Cardiac muscle cell (in vitro differentiated cells and primary cell): ENCODE results near the gene MYOM3. TPM values are rescaled to one million over a fixed set of nuclear protein-coding genes. Genes with fewer than 3 reads are reported as not detected.
"Not testable (repeated sequence)": the region's sequence is repeated elsewhere in the genome, so short reads cannot be mapped to it uniquely, and the experiment has no call there.

ENCODE experiments used
- DNase-seq, 2 donors: peaks; one replicate each; pipeline versions ENCODE4 v3.0.0 to v3.0.0-alpha.2; 2010 to 2017; ENCODE audit warnings: low read depth in 1 of 2, low spot score in 1 of 2
- H3K27ac ChIP-seq: fragments of 200-600 bp; sonication (generic); 2 replicates; pipeline ENCODE4 v1.5.1; 2016
- H3K27me3 ChIP-seq: fragments of 200-600 bp; sonication (generic); 2 replicates; pipeline ENCODE4 v1.6.0; 2016; ENCODE audit warnings: control low read depth
- H3K36me3 ChIP-seq: fragments of 200-600 bp; sonication (generic); 2 replicates; pipeline ENCODE4 v1.5.1; 2016; ENCODE audit warnings: control low read depth
- H3K4me1 ChIP-seq: fragments of 200-600 bp; sonication (generic); 2 replicates; pipeline ENCODE4 v1.8.1; 2017; ENCODE audit warnings: low read depth, mild to moderate bottlenecking, mixed run types
- H3K4me3 ChIP-seq: fragments of 200-600 bp; sonication (generic); 2 replicates; pipeline ENCODE4 v1.5.1; 2016; ENCODE audit warnings: mild to moderate bottlenecking
- H3K9me3 ChIP-seq: fragments of 200-600 bp; sonication (generic); 2 replicates; pipeline ENCODE4 v1.5.1; 2017; ENCODE audit warnings: low read depth, mild to moderate bottlenecking, control low read depth
- polyA plus RNA-seq: library from polyadenylated mRNA; unstranded; fragments of >200 nt; fragmentation: Nextera tagmentation; extraction: Ambion mirVana; gene quantifications from 2 replicates; pipeline ENCODE4 v1.2.1, GENCODE V29; 2016
- total RNA-seq: library from RNA; depleted of rRNA; stranded (reverse); fragments of >200 nt; gene quantifications from 2 replicates; pipeline ENCODE4 v1.2.3, GENCODE V29; 2016
- TF ChIP-seq, protein P1 (sequence below): IDR thresholded peaks from 2 replicates; pipeline ENCODE4 v1.5.1; 2012; ENCODE audit warnings: low read depth, mild to moderate bottlenecking, low read length

Gene MYOM3
- total and polyA plus RNA-seq, 2 experiments from 2014 or later, result 0.71 TPM; not detected in 1

DNA sequence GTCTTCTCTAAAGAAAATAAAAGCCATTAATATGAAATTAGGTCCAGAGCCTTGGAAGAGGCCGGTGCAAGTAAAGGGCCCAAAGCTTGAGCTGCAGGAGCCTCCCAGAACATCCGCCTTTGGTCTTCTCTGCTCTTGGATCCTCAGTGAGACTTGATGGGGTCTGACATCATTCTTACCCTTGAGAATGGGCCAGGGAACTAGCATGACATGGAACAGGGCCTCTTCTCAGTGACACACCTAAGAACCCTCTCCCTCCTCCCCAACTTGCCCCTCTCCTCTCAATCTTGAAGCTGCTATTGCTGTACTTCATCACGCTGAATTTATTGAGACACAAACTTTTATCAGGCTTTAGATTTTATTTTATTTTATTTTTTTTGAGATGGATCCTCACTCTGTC, 91.5 kb downstream of the MYOM3 start:
- Histone ChIP-seq H3K4me1 (peaks cover 45% of the 10 kb centered on the region), H3K27me3 (no peaks in the 10 kb centered on the region), H3K36me3 (no peaks in the 10 kb centered on the region), H3K9me3 (no peaks in the 10 kb centered on the region), H3K4me3 (no peak overlapping the region), H3K27ac (peak overlapping the region; percentile 99)
- DNase-seq, result no peak
- TF ChIP-seq, protein P1, sequence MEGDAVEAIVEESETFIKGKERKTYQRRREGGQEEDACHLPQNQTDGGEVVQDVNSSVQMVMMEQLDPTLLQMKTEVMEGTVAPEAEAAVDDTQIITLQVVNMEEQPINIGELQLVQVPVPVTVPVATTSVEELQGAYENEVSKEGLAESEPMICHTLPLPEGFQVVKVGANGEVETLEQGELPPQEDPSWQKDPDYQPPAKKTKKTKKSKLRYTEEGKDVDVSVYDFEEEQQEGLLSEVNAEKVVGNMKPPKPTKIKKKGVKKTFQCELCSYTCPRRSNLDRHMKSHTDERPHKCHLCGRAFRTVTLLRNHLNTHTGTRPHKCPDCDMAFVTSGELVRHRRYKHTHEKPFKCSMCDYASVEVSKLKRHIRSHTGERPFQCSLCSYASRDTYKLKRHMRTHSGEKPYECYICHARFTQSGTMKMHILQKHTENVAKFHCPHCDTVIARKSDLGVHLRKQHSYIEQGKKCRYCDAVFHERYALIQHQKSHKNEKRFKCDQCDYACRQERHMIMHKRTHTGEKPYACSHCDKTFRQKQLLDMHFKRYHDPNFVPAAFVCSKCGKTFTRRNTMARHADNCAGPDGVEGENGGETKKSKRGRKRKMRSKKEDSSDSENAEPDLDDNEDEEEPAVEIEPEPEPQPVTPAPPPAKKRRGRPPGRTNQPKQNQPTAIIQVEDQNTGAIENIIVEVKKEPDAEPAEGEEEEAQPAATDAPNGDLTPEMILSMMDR, result no peak

DNA sequence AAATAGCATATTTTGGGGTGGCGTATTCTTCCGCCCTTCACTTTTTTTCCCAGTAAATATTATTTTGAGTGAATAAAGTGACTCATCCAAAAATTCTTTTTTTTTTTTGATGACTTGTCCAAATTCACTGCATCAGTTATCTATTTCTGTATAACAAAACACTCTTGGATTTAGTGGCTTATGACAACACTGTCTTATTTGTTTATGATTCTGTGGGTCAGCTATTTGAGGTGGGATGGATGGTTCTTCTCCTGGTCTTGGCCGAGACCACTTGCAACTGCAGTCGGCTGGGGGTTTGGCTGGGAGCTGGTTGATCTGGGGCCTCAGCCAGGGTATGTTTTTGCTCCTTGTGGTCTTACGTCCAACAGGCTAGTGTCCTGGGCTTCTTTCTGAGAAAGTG, 91.9 kb downstream of the MYOM3 start:
- H3K4me3 ChIP-seq, result no peak overlapping the region
- TF ChIP-seq, protein P1, result no peak
- peak in 1 of 2 donors; percentile 50 for DNase-seq
- H3K9me3 ChIP-seq, result no peaks in the 10 kb centered on the region
- H3K36me3 ChIP-seq, result no peaks in the 10 kb centered on the region
- H3K27me3 ChIP-seq, result no peaks in the 10 kb centered on the region
- H3K27ac ChIP-seq, result peak overlapping the region; percentile 99
- H3K4me1 ChIP-seq, result peaks cover 49% of the 10 kb centered on the region

DNA sequence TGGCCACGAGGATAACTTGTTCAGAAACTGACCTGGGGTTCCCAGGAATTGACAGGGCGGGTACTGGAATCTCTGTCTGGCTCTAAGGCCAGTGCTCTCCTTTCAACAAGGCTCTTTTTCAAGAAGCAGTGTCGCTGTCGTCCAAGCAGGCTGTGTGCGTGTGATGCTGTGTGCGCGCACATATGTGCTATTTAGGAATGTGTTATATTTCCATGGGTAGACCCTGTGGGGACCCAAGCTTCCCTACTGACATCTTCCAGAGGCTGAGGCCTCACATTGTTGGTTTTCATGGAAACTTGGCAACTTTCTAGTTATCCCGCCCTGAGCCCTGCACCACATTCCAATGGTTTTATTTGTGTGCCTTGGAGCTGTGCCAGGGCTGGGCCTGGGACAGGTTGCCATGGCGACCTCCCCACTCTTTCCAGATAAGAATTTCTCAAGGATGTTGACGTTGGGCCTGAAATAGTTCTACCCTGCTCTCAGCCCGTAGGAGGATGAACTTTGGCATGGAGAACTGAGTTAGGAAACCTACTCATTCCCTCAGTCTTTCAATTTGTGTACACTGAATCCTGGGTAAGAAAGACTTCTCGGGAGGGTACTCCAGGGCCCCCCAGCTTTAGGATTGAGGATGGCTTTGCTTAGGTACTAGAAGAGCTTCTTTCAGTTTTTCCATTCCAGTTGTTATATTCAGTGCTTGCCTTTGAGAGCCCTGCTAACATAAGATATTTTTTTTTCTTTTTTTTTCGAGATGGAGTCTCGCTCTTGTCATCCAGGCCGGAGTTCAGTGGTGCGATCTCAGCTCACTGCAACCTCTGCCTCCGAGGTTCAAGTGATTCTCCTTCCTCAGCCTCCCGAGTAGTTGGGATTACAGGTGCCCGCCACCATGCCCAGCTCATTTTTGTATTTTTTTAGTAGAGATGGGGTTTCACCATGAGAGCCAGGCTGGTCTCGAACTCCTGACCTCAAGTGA, 93.0 kb downstream of the MYOM3 start:
- TF ChIP-seq, protein P1, result no peak
- Histone ChIP-seq H3K27me3 (no peaks in the 10 kb centered on the region), H3K27ac (peak overlapping the region; percentile 99), H3K9me3 (no peaks in the 10 kb centered on the region), H3K4me1 (peaks cover 49% of the 10 kb centered on the region), H3K4me3 (no peak overlapping the region), H3K36me3 (no peaks in the 10 kb centered on the region)
- DNase-seq, result peak; percentile 98 to 100

DNA sequence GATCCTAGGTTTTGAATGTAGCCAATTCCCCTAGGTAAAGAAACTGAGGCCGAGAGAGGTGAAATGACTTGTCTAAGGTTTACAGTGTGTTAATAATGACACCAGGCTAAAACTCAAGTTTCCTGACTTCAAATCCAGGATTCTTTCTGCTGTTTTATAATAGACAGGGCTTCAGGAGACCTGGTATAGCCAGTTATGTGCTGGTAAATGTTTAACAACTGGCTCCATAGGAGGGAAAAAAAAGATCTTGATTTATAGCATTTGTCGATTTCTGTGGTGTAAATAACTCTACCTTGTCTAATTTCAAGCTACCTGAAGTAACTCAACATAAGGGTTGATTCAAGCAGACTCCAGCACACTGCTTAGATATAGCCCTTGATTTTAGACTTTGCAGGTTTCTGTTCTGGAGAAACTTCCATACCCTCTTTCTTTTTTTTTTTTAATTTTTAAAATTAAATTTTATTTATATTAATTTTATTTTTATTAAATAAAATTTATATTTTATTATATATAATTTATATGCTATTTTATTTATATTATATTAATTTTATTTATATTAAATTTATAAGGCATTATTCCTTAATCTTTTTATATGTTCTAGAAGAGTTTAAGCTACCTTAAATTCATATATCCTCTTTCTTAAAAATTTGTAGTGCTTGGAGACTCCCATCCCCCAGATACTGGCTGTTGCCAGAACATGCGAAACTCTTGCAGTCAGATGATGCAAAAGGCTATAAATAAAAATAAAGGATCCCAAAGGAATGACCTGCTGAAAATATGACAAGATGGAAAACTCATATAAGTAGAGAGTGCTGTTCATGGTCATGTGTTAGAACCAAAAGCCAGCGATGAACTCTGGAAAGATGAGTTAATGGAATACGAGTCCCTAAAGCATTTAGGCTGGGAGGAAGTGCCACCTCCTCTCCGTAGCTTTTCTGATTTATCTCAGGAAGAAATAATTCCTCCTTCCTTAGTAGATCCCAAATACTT, 96.4 kb downstream of the MYOM3 start:
- TF ChIP-seq, protein P1, result no peak
- peaks cover 36% of the 10 kb centered on the region for H3K4me1 ChIP-seq
- H3K4me3 ChIP-seq, result no peak overlapping the region
- no peaks in the 10 kb centered on the region for H3K27me3 ChIP-seq
- peak in 1 of 2 donors; percentile 77 for DNase-seq
- peak overlapping the region; percentile 6 for H3K27ac ChIP-seq
- no peaks in the 10 kb centered on the region for H3K36me3 ChIP-seq
- no peaks in the 10 kb centered on the region for H3K9me3 ChIP-seq

DNA sequence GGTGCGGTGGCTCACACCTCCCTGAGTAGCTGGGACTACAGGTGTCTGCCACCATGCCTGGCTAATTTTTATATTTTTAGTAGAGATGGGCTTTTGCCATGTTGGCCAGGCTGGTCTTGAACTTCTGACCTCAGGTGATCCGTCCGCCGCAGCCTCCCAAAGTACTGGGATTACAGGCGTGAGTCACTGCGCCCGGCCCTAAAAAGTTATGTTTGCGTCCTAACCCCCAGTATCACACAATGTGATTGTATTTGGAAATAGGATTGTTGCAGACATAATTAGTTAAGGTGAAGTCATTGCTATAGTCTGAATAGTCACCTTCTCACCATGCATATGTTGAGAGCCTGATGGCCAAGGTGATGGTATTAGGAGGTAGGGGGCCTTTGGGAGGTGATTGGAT, 99.1 kb downstream of the MYOM3 start:
- not testable (repeated sequence) for H3K4me3 ChIP-seq, DNase-seq, H3K36me3 ChIP-seq, H3K27ac ChIP-seq, H3K9me3 ChIP-seq, H3K27me3 ChIP-seq
- H3K4me1 ChIP-seq, result peaks cover 14% of the 10 kb centered on the region
